NK-92 treated with Interleukin-12 subunit alpha and Interleukin-12 subunit beta, amount 100 ng/mL, for 24 hours (cell line): ENCODE results near the gene KCNC3.

Experiments
- DNase-seq: peaks from one replicate; lab custom pipeline; 2025; lab: John Stamatoyannopoulos, UW

The KCNC3 gene

DNA sequence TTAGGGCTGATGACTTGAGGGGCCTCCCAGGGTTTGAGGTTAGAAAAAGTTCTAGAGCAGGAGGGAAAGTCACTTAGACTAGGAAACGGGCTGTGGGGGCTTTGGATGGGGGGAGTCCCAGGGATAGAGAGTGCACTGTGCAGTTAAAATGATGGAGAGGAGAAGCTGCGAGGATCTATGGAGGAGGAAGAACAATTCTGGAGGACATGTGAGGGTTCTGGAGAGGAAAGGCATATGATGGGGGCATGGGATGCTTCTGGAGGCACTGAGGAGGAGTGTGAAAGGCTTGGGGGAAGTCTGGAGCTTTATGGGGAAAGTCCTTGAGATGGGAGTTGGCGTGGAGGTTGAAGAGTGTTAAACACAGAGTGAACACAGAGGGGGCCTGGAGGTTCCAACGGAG, 2.2 kb downstream of the KCNC3 start:
- no peak for DNase-seq

DNA sequence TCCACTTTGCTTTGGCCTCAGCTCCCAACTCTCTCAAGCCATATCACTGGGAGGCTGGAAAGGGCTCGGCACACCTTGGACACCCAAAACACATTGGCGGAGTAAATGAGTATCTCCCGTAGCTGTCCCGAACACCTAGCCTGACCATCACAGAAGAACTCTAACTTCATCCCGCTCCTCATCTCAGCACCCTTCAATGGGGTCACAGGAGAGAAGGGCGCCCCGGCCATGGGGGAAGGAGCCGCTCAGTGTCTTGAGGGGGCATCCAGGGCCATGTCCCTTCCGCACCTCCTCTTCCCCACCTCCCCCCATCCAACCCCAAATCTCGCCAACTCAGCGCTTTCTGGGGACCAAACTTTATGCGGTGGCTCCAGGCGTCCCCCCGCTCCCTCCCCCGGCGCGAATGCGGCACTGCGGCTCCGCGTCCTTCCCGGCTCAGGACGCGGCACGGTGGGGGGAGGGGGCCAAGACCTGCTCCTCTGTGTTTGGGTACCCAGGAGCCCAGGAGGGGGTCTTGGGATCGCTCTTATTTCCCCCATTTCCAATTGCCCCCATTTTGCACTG, 3.0 kb downstream of the KCNC3 start:
- DNase-seq, result no peak

DNA sequence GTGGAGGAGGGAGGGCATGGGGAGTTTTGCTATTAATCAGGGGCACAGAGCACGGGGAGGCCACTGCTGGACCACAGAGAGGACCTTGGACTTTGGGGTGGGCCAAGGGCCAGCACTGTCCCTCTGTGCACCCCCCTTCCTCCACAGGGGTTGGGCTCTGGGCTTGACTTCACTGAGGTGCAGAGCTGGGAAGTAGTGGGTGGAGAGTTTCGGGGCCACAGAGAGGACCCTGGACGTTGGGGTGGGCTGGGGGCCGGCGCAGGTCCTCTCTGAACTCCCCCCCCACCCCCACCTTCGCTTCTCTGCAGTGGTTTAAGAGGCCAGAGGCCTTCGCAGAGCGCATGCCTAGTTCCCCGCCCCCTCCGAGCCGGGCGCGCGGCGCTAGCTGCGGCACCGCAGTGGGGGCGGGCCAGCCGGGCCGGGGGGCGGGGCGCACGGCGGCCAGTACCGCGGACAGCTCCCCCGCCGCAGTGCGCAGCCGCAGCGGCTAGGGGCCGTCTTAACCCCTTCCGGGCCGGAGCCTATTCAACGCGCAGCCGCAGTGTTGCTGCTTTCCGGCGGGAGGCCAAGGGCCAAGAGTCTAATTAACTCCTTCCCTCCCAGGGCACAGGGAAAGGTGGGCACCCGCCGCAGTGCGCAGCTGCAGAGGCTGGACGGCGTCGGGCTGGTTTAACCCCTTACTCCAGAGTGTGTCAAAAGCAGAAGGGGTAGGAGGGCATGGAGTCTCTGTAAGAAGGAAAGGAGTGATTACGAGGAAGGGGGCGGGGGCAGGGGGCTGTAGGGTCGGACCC, 3.7 kb downstream of the KCNC3 start:
- peak; percentile 23 for DNase-seq

GRCh38 chr19:50324331-50324730, 4.8 kb downstream of the KCNC3 start:
- no peak for DNase-seq

GRCh38 chr19:50323782-50324133, 5.4 kb downstream of the KCNC3 start:
- no peak for DNase-seq

GRCh38 chr19:50322931-50323781, 6.0 kb downstream of the KCNC3 start:
- no peak for DNase-seq

DNA sequence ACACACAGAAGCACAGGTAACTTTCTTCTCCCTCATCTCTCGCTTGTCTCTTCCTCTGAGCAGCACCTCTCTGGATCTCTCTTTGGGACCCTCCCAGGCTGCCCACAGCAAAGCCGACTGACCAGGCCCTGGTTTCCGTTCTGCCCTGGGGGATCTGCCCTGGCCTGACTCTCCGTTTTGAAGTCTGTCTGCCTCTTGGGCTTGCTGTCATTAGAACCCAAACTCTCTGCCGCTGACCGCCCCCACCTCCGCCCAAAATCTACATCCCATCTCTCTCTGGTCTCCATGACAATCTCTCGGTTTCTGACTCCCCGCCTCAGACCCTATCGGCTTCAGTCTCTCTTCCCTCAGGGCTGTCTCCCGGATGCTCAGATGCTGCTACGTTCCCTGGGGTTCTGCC, 6.9 kb downstream of the KCNC3 start:
- DNase-seq, result no peak

GRCh38 chr19:50321831-50322230, 7.3 kb downstream of the KCNC3 start:
- DNase-seq, result no peak

DNA sequence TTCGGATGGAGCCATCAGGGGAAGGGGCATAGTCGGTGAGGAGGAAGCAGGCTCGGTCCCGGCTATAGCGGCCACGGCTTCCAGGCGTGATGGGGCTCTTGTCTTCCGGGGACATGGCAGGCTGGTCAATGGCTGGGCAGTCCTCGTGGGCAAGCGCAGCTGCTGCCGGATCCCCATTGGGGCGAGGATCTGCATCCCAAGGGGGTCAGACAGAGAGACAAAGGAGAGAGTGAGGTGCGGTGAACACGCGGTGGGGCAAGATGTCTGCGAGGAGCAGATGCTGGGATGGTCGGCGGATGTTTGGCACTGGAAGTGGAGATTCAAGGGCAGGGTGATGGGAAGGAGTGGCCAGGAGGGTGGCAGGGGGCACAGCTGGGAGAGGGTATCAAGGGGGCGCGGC, 8.6 kb downstream of the KCNC3 start:
- no peak for DNase-seq

GRCh38 chr19:50320051-50320450, 9.1 kb downstream of the KCNC3 start:
- no peak for DNase-seq

DNA sequence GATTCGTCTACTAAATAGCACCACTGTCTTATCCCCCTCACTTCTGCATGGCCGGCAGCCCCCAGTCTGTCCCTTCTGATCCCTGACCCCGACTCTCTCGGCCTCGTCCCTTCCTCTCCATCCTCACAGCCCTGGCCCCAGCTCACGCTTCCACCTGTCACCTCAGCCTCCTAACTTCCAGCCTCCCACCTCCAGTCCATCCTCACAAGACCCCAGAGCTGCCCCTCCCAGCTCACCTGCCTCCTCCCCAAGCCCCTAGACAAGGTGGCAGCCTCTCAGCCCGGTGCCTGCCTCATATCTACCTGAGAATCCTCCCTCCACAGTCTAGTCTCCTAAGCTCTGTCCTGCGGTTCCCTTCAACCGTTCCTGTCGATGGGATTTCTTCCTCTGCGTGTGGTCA, 10.0 kb downstream of the KCNC3 start:
- DNase-seq, result no peak

- DNase-seq, result no peak
Observed at GRCh38 chr19:50318438-50318837, 10.7 kb downstream of the KCNC3 start.

GRCh38 chr19:50317115-50317514, 12.1 kb downstream of the KCNC3 start:
- no peak for DNase-seq

- DNase-seq, result no peak
Observed at GRCh38 chr19:50315773-50316448, 13.3 kb downstream of the KCNC3 start.

DNA sequence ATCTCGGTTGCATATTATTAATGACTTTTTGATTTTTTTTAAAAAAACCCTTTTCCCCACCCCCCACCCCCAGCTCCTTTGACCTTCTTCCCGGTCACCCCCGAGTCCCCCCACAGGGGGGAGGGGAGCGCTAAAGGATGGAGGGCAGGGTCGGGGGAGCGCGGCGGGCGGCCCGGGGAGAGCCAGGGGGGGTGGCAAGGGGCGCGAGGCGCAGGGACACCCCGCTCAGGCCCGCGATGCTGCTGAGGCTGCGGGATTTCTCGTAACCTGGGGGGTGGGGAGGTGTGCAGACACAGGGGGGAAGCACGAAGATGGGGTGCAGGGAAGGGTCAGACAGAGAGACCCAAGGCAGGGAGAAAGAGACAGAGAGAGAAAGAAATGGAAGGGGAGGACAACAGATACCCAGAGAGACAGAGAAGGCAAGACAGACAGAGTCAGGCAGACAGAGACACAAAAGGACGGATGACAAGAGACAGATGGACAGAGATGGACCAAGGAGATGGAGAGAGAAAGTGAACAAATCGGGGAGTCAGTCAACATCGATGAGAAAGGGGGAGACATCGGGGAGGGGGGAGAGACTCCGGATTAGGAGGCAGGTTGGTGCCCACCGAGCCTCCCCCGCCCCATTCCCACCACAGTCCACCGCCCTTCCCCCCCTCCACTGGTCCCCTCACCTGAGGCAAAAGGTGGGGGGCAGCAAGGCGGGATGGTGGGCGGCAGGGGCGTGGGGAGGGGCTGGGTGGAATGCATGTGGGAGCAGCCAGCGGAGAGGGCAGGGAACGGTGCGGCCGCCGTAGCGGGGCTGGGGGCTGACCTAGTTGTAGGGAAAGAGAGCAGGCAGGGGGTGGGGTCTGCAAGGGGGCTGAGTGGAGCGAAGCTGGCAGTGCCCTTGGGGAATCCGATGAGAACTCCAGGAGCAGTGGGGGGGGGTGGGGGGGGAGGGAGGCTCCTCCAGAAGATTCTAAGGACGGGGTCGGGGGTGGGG, 14.2 kb downstream of the KCNC3 start:
- no peak for DNase-seq

DNA sequence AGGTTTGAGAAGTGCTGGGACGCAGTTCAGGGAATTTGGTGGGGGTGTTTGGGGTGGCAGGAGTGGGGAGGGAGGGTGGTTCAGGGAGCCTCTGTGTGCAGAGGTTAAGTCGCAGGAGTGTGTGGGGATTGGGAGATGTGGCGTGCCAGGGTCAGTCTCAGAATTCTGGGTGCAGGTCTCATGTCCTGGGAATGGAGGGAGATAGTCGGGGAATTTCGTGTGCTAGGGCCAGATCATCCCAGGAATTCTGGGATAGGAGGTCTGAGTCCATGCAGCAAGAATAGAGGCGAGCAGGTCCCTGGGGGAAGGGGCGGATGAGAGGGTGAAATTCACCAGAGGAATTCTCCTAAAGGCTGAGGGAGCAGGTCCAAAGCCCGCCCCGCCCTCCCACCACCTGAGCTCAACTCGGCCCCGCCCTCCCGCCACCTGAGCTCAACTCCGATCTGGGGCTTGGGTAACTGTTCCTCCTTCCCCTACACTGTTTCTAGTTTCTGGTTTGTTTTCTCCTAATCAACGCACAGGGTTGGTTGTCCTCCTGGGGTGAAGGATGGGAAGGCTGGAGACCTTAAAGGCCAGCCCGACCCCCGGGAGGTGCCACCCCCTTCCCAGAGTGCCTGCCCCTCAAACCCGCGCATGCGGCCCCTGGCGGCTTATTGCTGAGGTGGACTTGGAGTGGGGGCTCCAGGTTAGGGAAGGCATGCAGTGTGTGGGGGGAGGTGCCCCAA, 15.2 kb downstream of the KCNC3 start:
- DNase-seq, result no peak

- DNase-seq, result no peak
Observed at GRCh38 chr19:50312967-50313811, 16.0 kb downstream of the KCNC3 start.

DNA sequence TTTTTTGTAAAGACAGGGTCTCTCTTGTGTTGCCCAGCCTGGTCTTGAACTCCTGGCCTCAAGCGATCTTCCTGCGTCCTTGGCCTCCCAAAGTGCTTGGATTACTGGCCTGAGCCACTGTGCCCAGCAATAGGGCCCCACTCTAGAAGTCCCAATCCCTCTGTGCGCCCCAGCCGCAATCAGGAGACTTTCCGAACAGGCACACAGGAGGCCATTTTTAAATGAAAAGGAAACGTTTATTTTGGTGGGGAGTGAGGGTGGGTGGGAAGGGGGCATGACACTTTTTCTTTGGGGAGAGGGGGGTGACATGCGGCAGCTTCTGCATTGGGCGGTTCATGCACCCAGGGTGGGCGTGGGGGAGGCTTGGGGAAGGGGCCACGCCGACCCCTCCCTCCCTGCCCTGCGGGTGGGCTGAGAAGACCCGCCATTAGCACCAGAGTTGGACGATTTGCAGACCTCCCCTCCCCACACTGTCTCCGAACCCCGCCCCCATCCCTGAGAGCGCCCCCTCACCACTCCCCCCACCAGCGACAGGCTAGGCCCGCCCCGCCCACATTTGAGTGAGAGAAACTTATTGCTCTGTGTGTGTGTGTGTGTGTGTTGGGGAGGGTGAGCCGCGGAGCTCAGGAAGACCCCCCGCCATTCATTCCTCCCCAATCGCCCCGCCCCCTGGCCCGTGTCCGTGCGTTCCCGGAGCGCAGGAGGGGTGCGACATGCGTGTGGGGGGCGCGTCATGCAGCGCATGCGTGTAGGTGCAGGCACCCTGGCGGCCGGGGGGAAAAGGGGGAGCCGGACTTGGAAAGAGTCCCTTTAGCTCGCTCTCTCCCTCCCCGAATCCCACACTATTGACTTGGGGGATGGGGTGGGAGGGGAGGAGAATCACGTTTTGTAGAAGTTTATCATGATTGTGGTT, 17.2 kb downstream of the KCNC3 start:
- no peak for DNase-seq
